HG02981 (cell line): ENCODE results near the gene DEFB125.
"Not testable (repeated sequence)": the region's sequence is repeated elsewhere in the genome, so short reads cannot be mapped to it uniquely, and the experiment has no call there.

ENCODE experiments used
- ATAC-seq: cut with Tn5 transposase; IDR thresholded peaks from one replicate; pipeline ENCODE4 v1.9.1; 2021; ENCODE audit warnings: mild to moderate bottlenecking, moderate library complexity; ENCODE audit not compliant: unreplicated experiment

DEFB125 gene, protein sequence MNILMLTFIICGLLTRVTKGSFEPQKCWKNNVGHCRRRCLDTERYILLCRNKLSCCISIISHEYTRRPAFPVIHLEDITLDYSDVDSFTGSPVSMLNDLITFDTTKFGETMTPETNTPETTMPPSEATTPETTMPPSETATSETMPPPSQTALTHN

DNA sequence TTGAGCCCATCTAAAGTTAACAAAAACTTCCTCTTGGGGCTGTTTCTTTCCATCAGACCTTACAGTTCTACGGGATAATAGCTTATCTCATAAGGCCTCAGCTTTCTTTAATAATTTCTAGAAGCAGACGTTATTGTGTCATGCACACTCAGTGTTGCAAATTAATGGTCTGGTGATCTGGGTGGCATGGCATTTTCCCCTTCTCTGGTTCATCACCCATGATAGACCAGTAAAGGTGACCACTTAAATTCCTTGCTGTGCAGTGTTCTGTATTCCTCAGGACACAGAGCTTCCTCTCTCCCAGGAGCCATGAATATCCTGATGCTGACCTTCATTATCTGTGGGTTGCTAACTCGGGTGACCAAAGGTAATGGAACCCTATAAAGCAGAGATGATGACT lies at the start of gene DEFB125:
Gene DEFB125, plus strand, starts transcription at position 272 of the 400 bp plus-strand sequence. Its CDS starts 38 bp downstream, at position 310.
- ATAC-seq: no peak

DNA sequence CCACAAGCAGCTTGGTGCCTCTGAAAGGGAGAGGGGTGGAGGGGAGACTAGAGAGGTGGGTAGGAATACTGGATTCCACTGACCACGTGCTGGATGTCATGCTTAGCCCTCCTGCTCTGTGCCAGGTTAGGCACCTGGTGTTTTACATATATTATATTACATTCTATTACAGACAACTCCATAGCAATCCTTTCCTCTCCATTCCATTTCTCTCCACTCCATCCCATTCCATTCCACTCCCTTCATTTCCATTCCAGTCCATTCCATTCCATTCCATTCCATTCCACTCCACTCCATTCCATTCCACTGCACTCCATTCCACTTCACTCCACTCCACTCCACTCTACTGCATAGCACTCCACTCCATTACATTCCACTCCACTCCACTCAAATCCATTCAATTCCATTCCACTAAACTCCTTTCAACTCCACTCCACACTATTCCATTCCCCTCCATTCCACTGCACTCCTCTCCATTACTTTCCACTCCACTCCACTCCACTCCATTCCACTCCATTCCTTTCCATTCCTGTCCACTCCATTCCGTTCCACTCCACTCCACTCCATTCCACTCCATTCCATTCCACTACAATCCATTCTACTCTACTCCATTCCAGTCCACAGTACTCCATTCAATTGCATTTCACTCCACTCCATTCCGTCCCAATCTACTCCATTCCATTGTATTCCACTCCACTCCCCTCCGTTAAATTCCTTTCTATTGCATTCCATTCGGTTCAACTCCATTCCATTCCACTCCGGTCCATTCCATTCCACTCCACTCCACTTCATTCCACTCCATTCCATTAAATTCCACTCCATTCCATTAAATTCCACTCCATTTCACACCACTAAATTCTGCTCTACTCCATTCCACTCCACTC lies 27.2 kb upstream of the DEFB125 start:
- ATAC-seq: no peak

DNA sequence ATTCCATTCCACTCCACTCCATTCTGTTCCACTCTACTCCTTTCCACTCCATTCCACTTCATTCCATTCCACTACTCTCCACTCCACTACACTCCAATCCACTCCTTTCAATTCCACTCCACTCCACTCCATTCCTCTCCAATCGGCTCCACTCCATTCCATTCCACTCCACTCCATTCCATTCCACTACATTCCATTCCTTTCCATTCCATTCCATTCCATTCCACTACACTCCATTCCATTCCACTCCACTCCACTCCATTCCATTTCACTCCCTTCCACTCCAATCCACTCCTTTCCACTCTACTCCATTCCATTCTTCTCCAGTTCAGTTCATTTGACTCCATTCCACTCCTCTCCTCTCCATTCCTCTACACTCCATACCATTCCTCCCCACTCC lies 26.2 kb upstream of the DEFB125 start:
- no peak for ATAC-seq

DNA sequence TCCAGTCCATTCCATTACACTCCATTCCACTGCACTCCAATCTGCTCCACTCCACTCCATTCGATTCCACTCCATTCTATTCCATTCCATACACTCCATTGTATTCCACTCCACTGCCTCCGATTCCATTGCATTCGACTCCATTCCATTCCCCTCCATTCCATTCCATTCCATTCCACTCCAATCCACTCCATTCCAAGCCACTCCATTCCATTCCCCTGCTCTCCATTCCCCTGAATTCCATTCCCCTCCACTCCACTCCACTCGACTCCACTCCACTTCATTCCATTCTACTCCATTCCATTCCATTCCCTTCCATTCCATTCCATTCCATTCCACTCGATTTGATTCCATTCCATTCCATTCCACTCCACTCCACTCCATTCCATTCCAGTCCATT lies 25.7 kb upstream of the DEFB125 start:
- ATAC-seq: no peak

DNA sequence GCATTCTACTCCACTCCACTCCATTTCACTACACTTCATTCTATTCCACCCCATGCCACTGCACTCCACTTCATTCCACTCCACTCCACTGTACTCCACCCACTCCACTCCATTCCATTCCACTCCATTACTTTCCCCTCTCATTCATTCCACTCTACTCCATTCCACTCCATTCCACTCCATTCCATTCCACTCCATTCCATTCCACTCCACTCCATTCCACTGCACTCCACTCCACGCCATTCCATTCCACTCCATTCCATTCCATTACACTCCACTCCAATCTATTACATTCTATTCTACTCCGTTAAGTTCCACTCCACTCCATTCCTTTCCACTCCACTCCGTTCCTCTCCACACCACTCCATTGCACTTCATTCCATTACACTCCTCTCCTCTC lies 25.0 kb upstream of the DEFB125 start:
- ATAC-seq: no peak

DNA sequence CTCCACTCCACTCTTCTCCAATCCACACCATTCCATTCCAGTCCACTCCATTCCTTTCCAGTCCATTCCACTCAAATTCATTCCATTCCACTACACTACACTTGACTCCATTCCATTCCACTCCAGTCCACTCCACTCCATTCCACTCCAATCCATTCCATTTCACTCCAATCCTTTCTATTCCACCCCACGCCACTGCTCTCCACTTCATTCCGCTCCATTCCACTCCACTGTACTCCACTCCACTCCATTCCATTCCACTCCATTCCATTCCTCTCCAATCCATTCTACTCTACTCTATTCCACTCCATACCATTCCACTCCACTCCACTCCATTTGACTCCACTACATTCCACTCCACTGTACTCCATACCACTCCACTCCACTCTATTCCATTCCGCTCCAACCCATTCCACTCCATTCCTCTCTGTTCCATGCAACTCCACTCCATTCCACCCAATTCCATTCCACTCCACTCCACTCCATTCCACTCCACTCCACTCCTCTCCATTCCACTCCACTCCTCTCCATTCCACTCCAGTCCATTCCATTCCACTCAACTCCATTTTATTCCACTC lies 23.4 kb upstream of the DEFB125 start:
- ATAC-seq: no peak

DNA sequence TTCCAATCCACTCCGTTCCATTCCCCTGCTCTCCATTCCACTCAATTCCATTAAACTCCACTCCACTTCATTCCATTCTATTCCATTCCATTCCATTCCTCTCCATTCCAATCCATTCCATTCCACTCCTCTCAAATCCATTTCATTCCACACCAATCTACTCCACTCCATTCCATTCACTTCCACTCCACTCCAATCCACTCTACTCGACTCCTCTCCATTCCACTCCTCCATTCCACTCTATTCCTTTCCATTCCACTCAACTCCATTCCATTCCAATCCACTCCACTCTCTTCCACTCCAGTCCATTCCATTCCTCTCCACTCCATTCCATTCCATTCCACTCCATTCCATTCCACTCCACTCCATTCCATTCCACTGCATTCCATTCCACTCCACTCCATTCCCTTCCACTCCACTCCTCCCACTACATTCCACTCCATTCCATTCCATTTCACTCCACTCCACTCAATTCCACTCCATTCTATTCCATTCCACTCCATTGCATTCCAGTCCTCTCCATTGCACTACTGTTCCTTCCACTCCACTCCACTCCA lies 22.6 kb upstream of the DEFB125 start:
- no peak for ATAC-seq

DNA sequence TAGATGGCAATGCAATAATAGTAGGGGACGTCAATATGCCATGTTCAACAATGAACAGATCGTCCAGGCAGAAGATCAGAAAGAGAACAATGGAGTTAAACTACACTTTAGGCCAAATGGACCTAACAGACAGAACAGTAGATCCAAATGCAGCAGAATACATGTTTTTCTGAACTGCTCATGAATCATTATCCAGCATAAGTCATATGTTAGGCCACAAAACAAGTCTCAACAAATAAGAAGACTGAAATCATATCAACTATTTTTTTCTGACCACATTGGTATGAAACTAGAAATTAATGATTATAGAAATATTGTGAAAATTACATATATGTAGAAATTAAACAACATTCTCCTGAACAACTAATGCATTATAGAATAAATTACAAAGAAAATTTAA lies 10.2 kb upstream of the DEFB125 start:
- ATAC-seq: no peak

DNA sequence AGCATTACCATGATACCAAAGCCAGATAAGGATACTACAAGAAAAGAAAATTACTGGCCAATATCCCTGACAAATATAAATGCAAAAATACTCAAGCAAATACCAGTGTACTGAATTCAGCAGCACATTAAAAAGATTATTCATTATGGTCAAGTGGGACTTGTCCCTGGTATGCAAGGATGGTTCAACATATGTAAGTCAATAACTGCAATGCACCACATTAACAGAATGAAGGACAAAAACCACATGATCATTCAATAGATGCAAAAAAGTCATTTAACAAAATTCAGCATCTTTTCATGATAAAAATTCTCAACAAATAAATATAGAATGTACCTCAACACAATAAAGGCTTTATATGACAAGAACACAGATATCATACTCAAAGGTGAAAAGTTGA lies 9.1 kb upstream of the DEFB125 start:
- no peak for ATAC-seq

DNA sequence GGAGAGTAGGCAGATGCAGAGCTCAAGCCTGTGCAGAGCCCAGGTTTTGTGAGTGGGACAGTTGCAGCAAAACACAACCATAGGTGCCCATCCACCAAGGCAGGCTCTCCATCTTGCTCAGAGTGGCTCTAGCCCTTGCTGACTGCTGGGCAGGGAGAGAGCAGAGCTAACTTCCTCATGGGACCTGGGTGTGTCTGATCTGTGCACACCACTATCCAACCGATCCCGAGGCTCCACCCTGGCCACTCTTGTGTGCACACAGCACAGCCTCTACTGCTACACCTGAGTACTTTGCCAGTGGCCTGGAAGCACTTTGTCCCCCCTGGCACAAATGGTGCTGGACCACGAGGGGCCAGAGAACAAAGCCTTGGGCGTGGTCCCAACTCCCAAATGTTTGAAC lies 7.9 kb upstream of the DEFB125 start:
- ATAC-seq: no peak

DNA sequence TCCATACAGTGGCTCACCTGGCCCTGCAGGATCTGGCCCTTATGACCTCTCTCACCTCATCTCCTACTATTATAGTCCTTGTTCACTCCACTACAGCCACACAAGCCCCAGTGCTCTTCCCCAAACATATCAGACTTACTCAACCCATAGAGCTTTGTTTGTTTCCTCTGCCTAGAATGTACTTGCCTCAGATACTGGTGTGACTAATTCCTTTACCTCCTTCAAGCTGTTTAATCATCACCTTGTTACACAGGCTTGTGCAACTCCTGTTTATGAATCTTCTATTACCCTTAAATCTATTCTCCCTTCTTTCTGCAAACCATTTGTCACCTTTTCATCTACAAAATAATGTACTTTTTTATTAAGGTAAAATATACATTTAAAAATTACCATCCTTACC lies 3.2 kb downstream of the DEFB125 start:
- ATAC-seq: no peak

DNA sequence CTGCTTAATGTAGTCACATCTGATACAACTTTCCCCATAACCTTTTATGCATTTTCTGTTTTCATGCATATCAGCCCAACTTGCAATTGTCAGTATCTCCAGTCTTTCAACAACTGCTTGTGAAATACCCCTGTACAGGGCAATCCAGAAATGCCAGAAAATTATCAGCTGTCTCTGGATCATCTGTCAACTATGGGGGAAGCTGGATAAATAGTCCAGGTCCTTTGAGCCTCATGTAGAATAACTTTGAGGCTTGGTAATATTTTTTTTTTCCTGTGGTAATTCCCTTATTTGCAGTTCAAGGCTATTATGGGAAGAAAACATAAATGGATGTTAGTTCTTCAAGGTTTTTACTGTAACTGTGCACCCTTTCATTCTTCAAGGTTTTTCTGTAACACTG lies 6.2 kb downstream of the DEFB125 start:
- no peak for ATAC-seq

DNA sequence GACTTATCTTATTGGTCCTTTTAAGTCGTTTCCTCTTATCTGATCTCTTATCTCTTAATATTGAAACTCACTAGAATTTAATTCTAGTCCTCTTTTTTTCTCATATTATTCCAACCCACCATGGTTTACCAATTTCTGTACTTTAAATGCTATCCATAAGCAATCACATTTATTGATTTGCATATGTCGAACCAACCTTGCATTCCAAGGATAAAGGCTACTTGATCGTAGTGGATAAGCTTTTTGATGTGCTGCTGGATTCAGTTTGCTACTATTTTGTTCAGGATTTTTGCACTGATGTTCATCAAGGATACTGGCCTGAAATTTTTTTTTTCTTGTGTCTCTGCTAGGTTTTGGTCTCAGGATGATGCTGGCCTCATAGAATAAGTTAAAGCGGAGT lies 7.7 kb downstream of the DEFB125 start:
- no peak for ATAC-seq

DNA sequence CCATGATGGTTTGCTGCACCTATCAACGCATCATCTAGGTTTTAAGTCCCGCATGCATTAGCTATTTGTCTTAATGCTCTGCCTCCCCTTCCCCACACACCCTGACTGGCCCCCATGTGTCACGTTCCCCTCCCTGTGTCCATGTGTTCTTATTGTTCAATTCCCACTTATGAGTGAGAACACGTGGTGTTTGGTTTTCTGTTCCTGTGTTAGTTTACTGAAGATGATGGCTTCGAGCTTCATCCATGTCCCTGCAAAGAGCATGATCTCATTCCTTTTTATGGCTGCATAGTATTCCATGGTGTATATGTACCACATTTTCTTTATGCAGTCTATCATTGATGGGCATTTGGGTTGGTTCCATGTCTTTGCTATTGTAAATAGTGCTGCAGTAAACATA lies 10.2 kb downstream of the DEFB125 start:
- not testable (repeated sequence) for ATAC-seq

DNA sequence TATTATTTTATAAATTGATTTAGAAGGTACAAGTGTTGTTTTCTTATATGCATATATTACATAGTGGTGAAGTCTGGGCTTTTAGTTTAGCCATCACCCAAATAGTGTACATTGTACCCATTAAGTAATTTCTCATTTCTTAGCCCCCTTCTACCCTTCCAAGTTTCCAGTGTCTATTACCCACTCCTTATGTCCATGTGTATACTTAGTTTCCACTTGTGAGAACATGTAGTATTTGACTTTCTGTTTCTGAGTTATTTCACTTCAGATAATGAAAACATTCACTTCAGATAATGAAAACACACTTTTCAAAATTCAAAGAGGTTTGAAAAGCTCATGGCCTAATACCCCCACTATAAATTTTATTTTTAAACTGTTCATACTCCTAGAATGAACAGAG lies 14.5 kb downstream of the DEFB125 start:
- no peak for ATAC-seq

DNA sequence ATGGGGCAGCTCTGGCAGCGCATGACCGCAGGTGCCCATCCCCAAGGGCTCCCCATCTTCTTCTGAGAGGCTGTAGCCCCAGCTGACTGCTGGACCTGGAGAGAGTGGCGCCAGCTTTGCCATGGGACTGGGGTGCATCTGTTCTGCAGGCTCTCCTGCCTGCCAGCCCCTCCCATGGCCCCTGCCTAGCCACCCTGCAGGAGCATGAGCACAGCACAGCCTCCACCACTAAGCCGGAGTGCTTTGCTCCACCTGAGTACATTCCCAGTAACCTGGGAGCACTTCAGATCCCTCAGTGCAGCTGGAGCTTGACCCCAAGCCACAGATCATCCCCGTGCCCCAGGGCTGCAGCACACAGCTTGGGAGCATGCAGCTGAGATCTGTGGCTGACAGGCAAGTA lies 16.0 kb downstream of the DEFB125 start:
- no peak for ATAC-seq

DNA sequence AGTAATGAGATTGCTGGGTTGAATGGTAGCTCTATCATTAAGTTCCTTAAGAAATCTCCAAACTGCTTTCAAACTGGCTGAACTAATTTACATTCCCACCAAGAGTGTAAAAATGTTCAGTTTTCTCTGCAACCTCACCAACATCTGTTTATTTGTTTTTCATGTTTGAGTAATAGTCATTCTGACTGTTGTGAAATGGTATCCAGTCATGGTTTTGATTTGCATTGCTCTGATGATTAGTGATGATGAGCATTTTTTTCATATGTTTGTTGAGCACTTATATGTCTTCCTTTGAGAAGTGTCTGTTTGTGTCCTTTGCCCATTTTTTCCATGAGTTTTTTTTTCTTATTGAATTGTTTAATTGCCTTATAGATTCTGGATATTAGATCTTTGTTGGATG lies 24.9 kb downstream of the DEFB125 start:
- ATAC-seq: no peak

DNA sequence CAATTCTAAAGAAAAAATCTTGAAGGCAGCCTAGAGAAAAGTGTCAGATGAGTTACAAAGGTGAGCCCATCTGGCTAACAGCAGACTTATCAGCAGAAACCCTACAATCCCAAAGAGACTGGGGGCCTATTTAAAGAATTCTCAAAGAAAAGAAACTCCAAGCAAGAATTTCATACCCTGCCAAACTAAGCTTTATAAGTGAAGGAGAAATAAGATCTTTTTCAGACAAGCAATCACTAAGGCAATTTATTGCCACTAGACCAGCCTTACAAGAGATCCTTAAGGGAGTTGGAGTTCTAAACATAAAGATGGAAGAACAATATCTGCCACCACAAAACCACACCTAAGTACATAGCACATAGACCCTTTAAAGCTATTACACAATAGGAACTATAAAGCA lies 30.0 kb downstream of the DEFB125 start:
- ATAC-seq: no peak

DNA sequence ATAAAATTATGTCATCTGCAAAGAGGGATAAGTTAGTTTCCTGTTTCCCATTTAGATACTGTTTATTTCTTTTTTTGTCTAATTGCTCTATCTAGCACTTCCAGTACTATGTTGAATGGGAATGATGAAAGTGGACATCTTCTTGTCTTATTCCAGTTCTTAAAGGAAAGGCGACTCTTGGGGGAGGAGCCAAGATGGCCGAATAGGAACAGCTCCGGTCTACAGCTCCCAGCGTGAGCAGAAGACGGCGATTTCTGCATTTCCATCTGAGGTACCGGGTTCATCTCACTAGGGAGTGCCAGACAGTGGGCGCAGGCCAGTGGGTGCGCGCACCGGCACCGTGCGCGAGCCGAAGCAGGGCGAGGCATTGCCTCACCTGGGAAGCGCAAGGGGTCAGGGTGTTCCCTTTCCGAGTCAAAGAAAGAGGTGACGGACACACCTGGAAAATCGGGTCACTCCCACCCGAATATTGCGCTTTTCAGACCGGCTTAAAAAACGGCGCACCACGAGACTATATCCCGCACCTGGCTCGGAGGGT lies 42.4 kb downstream of the DEFB125 start:
- ATAC-seq: not testable (repeated sequence)

DNA sequence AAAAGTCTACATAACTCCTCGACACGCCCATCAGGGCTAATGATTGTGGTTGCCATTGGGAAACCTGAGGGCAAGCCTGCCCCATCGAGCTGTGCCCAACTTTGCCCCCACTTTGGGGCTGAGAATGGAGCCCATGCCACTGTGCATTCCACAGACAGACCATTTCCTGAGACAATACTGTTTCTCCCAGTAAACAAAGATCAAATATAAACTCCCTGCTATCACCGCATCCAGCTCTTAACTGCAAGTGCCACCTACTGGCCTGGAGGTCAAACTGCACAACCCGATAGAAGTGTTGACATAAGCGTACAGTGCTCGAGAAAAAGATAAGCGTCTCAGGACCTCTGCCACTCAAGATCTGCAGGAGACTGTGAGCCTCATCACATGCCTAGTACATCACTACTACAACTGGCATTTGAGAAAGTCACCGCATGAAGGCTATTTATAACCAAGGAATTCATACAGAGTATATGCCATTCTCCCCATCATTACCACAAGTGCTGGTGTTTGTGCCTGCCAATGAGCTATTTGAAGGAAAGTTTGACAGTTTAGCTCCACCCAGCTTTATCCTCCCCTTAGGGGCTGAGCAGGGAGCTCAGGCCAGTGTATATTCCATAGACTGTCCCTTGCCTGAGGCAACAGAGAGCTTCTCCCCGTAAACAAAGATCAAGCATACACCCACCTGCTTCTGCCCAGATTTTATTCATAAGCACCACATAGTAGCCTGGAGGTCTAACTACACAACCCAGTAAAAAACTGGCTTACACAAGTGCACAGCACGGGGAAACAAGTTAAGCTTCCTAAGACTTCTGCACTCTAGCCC lies 50.4 kb downstream of the DEFB125 start:
- no peak for ATAC-seq

DNA sequence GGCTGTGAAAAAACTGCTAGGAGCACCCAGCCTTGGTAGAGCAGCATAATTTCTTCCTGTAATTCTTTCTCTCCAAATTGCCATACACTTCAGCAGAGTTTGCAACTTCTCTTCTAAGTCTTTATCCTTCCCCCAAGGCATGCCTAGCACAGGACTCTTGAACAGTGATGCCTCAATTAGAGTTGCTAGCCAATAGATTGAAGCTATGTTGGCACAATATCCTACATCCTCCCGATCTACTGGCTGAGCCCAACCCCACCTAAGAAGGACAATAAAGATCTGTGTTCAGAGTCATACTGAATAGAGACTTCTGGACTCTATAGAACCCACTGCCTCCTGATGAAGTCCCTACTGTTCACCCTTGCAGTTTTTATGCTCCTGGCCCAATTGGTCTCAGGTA lies 54.8 kb downstream of the DEFB125 start, which contains the start of gene DEFB126:
Gene DEFB126, plus strand, starts transcription at position 301 of the 400 bp plus-strand sequence. Its CDS starts 39 bp downstream, at position 340.
- ATAC-seq: no peak
